Measurements from ENCODE around the gene C2orf92.
"Not testable (repeated sequence)": the region's sequence is repeated elsewhere in the genome, so short reads cannot be mapped to it uniquely, and the experiment has no call there.

The C2orf92 gene

DNA sequence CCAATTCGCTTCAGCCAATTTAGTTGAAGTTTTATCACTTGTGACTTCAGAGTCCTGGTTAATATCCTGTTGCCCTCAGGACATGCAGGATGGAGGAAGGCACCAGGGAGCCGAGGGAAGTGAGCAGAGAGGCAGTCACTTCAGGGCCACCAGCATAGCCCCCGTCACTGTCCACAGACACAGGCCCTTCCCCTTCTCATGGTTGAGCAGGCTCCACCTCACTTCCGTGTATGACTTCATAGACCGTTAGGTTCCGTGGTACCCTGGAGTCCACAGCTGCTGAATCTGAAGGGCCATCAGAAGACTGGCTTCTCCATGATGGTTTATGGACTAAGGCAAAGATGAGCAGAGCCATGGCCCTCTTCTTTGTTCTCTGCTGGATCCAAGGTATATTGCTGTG lies at the start of gene C2orf92:
Gene C2orf92 (plus strand): TSS at position 266 of the 400 bp plus-strand sequence. CDS start 76 bp downstream, at position 342.
- no peak for DNase-seq (ENCODE audit: low read depth in 2 of 2, low spot score in 1 of 2)

DNA sequence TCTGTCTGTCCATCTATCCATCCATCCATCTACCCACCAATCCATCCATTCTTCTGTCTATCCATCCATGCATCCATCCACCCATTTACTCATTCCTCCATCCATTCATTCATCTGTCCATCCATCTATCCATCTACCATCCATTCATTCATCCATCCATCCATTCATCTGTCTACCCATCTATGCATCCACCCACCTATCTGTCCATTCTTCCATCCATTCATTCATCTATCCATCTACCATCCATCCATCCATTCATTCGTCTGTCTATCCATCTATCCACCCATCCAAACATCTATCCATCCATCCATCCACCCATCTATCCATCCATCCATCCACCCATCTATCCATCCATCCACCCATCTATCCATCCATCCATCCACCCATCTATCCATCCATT lies 49.0 kb upstream of the C2orf92 start:
- not testable (repeated sequence) for DNase-seq (ENCODE audit: low read depth in 2 of 2, low spot score in 1 of 2)

DNA sequence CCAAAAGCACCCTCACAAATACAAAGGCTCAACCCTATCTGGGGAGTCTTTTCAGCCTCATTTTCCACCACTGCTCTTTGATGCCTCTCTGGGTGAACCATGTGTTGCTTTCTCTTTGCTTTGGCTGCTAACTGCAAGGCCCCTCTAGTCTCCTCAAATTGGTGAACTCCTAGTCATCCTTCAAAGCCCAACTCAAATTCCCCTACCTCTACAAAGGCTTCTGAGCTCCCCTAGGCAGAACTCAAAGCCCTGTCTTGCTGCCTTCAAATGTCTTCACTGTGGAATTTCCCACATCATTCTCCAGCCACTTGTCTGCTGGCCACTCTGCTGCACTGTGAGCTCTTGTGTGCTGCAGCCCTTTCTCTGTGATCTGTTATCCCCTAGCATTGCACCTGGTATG lies 46.5 kb upstream of the C2orf92 start:
- DNase-seq (ENCODE audit: low read depth in 2 of 2, low spot score in 1 of 2) = not testable (repeated sequence)

DNA sequence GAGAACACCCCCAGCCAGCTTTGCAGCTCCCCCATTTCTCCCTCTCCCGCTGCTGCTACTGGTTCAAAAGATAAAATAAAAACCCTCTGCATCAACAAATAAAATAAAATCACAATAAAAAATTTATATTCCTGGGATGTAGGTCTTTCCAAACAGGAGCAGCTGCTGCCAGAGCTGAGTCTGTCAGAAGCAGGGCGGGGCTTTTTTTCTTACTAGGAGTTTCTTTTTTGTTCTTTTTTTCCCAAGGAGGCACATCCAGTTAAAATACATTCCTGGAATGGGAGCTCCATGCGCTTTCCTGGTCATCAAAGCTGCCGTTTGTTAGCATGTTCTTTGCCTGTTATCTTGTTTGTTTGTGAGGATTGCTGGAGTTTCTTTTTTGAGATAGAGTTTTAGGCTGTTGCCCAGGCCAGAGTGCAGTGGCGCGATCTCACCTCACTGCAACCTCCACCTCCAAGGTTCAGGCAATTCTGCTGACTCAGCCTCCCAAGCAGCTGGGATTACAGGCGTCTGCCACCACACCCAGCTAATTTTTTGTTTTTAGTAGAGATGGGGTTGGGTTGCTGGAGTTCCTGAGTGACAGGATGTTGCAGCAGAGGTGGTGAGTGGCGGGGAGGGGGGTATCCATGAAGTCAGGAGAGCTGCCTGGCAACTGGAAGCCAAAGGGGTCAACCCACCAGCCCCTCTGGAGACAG lies 44.0 kb upstream of the C2orf92 start:
- DNase-seq (ENCODE audit: low read depth in 2 of 2, low spot score in 1 of 2) = not testable (repeated sequence)

DNA sequence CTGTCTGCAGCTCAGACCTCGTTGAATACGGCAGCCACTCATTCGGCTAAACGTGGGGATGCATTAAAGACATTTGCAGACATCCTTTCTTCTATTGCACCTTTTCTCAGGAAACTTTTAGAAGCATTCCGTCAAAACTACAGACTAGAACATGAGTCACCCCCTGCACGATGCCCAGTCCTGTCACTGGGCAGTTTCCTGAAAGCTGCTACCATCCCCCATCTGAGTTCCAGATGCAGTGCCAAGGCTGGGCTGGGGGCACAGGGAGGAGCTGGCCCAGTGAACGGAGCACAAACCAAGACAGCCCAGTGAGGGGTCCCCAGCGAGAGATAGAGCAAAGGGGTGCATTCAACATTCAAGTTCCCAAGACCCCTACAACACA lies 43.5 kb upstream of the C2orf92 start:
- DNase-seq (ENCODE audit: low read depth in 2 of 2, low spot score in 1 of 2) = not testable (repeated sequence)

DNA sequence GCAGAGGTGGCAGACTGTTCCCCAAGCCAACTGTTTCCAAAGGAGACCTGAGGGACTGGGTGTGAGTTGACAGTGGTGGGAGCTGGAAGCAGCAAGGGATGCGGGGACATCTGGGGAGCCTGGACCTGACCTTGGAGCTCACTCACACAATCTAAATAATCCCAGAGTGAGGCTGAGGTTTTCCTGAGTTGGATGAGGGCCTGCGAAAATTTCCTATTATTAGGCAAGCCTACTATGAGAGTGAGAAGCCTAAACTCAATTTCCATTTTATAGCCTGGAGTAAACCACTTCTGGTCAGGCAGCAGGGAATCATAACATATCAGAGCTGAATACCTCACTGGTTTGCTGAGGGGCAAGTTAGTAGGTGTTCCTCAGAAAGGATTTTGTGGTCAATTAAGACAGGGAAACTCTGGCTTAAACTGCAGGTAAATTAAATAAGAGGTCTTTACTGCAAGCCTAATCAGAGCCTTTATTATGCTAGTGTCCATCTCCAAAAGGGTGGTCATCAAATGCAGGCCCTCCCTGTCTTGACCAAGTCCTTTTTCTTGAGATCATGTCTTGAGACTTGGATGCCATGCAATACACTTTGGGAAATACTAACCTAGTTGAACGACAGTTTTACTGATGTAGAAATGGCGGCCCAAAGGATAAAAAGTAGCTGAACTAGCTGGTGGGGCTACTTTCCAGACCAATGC lies 25.3 kb upstream of the C2orf92 start:
- no peak for DNase-seq (ENCODE audit: low read depth in 2 of 2, low spot score in 1 of 2)

DNA sequence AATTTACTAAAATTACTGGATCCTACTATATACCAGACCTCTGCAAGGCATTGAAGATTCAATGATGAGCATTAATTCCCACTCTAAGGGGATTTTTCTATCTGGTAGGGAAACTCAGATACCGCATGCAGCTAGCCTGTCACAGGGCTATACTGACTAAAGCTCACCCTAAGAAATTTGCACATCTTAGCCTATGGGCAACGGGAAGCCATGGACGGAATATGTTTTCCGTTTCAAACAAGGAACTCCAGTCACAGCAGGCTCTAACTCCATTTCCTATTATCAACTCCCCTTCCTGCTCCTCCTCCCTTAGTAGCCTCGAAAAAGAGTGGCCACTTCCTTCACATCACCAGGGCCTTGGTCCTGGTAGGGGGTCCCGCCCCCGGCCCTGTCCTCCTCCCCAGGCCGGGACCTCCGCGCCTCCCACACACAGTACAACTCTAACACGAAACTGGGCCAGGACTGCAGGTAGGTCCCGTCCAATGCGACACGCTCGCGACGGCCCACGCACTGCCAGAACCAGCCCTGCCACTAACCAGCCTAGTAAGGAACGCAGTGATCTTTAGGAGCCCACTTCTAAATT lies 24.3 kb upstream of the C2orf92 start:
- DNase-seq (ENCODE audit: low read depth in 2 of 2, low spot score in 1 of 2) = no peak

DNA sequence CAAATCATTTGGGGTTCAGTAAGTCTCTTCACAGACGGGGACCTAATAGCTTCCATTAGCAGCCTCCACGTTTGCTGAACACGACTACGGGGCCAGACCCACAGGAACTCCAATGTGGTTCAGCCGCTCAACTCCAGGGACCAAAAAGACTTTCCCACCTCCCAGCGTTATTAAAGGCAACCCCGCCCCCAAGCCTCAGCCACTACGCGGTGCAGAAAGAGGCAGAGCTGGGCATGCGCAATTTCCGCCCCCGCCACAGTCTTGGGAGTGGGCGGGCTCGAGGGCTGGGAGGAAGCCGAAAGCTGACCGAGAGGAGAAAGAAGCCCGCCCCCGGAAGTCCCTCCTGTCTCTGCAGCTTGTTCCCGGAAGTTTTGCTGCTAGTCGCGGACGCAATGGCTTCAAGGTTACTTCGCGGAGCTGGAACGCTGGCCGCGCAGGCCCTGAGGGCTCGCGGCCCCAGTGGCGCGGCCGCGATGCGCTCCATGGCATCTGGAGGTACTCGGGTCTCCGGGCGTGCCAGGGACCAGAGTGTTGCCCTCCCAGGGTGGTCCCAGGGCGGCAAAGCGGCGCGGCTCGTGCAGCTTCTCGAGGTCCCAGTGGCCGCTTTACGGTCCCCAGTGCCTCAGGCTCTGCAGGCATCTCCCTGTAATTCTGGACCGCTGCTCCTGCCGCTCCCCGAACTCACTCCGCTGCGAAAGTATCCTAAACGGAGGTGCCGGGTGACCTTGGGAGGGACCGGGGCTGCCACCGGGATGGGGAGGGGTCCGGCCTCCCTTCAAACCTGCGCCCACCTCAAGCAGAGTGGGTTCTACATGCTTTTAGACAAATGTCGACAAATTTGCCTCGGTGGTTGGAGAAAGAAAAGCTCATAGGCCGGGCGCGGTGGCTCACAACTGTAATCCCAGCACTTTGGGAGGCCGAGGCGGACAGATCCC lies 23.6 kb upstream of the C2orf92 start, which contains the start of gene COX5B:
Gene COX5B (plus strand): TSS at position 368 of the 935 bp plus-strand sequence. CDS start 25 bp downstream, at position 393.
- peak; percentile 96 to 98 for DNase-seq (ENCODE audit: low read depth in 2 of 2, low spot score in 1 of 2)

DNA sequence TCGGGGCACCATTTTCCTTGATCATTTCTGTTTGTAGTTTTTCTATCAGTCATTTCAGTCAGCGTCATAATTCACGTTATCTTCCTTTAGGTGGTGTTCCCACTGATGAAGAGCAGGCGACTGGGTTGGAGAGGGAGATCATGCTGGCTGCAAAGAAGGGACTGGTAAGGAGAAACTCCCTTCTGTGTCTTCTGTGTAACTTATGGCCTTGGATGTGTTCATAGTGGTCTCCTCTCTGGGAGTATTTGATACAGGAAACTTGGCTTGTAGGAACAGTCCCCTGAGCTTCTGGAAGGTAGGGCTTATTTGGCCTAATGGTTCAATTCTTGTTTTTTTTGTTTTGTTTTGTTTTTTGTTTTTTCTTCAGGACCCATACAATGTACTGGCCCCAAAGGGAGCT lies 22.5 kb upstream of the C2orf92 start:
- DNase-seq (ENCODE audit: low read depth in 2 of 2, low spot score in 1 of 2) = no peak

DNA sequence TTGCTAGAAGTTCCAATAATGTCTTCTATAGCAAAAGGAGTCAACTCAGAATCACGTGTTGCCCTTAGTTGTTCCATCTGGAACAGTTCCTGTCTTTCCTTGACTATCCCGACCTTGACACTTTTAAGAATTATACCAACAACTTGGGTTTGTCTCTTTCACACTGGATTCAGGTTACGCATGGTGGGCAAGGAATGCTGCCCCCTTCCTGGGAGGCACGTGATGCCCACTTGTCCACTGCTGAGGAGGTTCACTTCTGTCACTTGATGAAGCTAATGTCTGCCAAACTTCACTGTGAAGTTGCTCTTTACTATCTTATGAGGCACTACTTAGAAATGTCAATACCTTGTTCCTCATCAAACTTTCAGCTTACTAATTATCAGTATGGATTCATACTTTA lies 18.4 kb upstream of the C2orf92 start:
- no peak for DNase-seq (ENCODE audit: low read depth in 2 of 2, low spot score in 1 of 2)

DNA sequence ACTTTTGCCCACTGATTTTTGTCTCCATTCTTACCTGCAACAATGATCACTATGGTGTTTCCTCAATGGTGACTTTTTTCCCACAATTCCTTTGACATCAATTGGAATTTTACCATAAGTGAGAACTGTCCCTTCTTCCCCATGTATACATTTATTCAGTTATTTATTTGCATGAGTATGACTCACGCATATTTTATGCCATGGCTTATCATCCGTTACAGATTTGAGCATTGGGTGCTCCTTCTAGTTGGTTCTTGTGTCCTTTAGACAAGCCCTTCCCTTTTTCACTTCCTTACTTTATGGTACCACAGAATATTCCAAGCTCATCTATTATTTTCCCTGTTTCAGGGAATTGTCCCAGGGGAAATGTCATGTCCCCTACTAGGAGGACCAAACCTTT lies 16.0 kb upstream of the C2orf92 start:
- no peak for DNase-seq (ENCODE audit: low read depth in 2 of 2, low spot score in 1 of 2)

DNA sequence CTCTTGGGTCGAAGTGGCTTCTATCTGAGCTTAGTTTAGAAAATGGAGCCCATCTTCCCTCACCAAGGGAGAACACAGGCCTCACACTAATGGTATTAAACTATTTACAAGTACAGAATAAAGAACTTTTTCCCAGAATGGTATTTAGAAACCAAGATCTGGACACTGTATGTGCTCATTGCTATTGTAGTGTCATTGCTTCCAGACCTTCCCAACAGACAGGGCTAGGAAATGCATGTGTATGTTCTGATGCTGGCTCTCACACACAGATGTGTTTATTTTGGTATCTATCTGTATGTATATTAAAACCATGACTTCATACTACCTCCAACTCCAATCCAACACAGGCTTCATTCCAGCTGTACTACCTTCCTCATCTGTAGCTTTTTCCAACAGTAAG lies 15.6 kb upstream of the C2orf92 start:
- DNase-seq (ENCODE audit: low read depth in 2 of 2, low spot score in 1 of 2) = no peak

DNA sequence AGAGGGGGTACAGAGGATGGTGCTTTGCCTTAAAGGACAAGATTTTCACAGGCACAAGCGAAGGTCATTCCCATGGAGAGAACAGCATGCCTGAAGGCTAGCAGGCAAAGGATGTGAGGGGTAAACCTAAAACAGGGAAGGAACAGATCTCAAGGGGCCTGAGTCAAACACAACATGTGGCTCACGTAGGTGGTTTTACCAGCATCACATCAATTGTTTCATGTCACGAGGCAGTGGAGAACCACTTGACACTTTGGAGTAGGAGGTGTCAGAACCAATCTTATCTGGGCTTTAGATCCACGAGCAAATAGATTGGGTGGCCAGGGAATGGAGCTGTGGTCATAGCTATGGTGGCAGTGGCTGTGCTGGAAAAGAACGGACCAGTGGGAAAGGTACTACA lies 15.2 kb upstream of the C2orf92 start:
- DNase-seq (ENCODE audit: low read depth in 2 of 2, low spot score in 1 of 2) = no peak

DNA sequence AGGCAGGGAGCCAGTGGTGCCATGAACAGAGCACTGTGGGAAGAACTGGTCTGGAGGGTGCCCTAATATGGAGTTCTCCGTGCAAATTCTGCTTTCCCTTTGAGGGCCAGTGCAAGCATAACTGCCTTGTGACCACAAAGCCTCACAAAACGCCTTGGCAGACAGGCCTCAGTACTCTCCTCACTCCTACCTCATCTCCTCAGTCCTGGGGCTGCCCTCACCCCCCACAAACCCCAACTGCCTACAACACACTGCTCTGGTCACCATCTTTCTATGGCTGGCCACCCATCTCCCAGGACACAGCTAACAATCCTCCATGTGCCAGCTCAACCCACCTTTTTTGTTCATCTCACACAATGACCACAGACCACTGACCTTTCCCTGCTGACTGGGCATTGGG lies 14.7 kb upstream of the C2orf92 start:
- no peak for DNase-seq (ENCODE audit: low read depth in 2 of 2, low spot score in 1 of 2)

DNA sequence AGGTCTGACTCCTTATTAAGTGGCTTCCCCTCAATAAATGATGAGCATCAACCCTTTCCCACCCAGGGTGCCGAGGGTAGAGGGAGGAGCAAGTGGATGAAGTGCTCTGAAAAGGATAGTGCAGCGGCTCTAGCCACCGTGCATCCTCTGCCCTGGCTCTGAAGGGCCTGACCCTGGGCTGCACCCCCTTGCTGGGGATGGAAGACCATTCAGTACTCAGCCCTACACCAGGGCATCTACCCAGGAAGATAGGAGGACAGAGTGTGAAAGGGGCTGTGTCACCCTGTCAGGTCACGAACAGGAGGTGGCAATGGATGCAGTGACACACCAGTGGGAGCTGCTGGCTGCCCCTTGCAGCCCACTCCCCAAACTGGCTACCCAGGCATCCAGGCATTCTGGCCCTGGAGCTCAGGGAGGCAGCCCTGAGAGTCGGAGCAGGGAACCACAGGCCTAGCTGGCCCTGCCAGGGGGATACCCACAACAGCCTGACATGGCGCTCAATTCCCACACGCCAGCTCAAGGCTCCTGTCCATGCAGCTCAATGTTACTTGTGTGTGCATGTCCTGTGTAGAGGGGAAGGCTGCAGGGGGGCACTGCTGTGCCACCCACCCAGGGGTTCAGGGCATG lies 13.3 kb upstream of the C2orf92 start:
- DNase-seq (ENCODE audit: low read depth in 2 of 2, low spot score in 1 of 2) = no peak

DNA sequence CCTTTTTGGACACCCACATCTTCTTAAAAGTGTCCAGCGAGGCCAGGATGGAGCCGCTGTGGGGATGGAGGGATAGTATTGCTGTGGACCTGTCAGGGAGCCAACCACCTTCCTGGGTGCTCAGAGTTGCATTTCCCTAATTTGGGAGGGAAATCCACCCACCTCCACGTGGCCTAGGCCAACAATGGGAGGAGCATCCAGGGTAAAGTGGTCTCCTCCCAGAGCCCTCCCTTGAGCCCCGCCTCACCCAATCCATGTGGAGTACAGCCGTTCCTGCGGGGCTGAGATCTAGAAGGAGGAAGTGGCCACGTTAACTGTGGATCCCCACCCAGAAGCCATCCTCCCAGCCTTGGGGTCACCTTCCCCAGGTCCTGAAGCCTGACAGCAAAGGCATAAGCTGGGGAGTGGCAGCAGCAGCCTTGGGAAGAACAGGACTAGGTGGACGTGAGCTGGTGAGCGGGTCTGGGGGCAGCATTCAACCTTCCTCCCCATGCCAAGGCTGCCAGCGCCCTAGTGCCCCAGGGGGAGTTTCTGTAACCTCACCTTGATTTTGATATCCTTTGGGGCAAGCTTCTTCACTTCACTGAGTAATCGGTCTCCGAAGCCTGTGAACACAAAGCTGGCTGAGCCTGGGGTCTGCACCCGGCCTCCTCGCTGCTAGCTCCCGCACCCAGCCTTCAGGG lies 12.5 kb upstream of the C2orf92 start:
- no peak for DNase-seq (ENCODE audit: low read depth in 2 of 2, low spot score in 1 of 2)

DNA sequence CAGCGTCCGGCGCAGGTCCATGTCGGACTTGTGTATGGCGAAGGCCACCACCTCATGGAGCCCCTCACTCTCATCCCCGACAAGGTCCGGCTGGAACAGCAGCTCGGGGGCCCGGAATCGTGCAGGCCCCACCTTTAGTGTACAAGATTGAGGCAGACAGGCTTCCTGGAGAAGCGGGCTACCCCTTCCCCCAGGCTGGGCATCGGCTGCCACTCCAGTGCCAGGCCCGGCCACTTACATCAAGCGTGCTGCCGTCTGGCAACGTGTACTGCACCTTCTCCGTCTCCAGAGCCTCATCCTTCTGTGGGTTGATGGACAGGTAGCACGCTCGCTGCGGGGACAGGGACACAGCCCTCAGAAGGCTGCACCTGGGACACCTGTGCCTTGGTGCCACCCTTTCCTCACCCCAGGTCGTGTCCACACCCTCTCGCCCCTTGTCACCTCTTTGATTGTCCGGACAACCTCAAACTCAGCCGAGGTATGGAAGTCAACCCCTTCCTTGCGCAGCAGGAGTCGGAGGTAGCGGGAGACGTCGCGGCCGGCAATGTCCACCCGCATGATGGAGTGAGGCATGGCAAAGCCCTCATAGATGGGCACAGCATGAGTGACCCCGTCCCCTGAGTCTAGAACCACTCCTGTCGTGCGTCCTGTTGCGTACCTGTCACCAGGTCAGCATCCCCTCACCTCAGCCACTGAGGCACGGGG lies 11.4 kb upstream of the C2orf92 start:
- no peak for DNase-seq (ENCODE audit: low read depth in 2 of 2, low spot score in 1 of 2)

DNA sequence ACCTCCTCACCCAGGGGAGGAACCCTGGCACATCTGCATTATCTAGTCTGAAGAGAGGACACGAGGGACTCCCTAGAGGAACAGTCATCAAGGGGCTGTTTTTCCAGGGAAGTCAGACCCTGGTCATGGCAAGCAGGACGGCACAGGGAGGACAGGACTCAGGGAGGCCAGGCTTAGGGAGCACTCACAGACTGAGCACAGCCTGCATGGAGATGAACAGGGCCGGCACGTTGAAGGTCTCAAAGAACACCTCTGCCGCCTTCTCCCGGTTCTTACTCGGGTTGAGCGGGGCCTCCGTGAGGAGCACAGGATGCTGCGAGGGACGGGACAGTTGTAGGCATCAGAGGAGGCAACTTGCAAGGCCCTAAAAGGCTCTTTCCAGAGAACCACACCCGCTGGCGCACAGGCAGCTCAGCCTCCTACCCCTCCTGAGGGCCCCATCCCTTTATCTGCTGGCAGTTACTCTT lies 10.8 kb upstream of the C2orf92 start:
- DNase-seq (ENCODE audit: low read depth in 2 of 2, low spot score in 1 of 2) = no peak

DNA sequence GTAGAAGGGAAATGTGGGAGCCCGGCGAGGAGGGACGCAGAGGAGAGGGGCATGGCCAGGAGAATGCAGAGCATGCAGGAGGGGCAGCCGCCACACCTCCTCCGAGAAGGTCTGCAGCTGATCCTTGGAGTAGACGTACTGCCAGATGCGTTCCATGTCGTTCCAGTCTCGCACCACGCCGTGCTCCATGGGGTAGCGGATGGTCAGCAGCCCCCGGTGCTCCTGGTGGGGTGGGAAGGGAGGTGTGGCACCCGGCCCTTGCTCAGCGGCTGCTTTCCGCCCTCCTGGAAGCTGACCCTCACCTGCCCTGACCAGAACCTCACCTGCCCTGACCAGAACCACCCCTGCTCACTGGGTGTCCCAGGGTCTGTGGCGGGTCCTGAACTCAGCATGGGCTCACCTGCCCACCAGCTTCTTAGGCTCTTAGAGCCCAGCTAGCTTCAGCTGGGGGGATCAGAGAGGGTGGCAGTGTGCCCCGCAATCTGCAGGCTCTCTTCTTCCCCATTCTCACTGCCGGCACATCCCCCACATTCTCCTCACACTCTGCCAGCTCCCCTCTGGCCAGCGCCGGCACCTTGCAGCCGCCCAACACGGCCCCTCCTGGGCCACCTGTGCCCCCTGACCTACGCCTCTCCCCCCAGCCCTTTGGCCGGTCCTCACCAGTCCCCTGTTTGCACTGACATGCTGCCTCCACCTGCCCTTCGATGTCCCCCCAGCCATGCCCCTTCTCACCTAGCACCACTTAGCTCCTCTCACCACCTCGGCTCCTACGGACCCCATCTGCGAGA lies 10.1 kb upstream of the C2orf92 start:
- no peak for DNase-seq (ENCODE audit: low read depth in 2 of 2, low spot score in 1 of 2)

Measured in stimulated activated CD8-positive, alpha-beta memory T cell treated with anti-CD3 and anti-CD28 coated beads, Interleukin-4, amount 100 ng/mL, for 1 hour (primary cell).